BE2C (cell line): ENCODE measurements around the gene MAB21L3.

Source experiments
- DNase-seq: peaks from one replicate; pipeline ENCODE4 v3.0.0-alpha.2; 2020
- H3K27me3 ChIP-seq: fragments of 250-450 bp; sonication (Bioruptor Pico); 2 replicates; pipeline ENCODE4 v1.5.1; 2020; ENCODE audit warnings: mild to moderate bottlenecking
- H3K36me3 ChIP-seq: fragments of 250-450 bp; sonication (Bioruptor Pico); 2 replicates; pipeline ENCODE4 v1.5.1; 2020; ENCODE audit warnings: mild to moderate bottlenecking
- H3K4me1 ChIP-seq: fragments of 250-450 bp; sonication (Bioruptor Pico); 2 replicates; pipeline ENCODE4 v1.5.1; 2020
- H3K4me3 ChIP-seq: 2 replicates; pipeline ENCODE4 v1.5.1; 2011; ENCODE audit warnings: low read depth, low read length
- H3K9me3 ChIP-seq: fragments of 250-450 bp; sonication (Bioruptor Pico); 2 replicates; pipeline ENCODE4 v1.5.1; 2020
- TF ChIP-seq, protein P1 (sequence below): IDR thresholded peaks from 2 replicates; pipeline ENCODE4 v1.5.1; 2012; ENCODE audit warnings: mild to moderate bottlenecking, low read depth, low read length

Gene MAB21L3

DNA sequence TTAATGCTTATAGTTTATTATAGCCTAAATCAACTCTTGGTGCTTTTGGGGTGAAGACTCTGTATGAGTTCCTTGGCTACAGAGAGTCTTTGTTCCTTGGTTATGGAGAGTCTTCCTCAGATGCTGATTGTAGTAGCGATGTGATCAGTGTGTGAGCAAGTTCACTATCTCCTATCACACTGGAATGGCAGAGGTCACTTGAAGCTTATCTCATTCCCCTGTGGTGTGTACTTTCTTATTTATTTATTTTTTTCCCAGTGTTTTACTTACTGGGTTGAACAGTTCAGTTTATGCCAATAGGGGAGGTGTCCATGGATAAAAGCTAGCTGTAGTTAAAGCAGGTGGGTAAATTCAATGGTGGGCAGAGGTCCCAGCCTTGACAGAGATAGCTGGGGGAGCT is 20.1 kb upstream of the MAB21L3 start:
- H3K27me3 ChIP-seq, result no peaks in the 10 kb centered on the region; the same call in 1 of the 2 replicates
- no peaks in the 10 kb centered on the region for H3K4me1 ChIP-seq
- DNase-seq, result no peak
- H3K36me3 ChIP-seq, result no peaks in the 10 kb centered on the region
- no peaks in the 10 kb centered on the region; the same call in 1 of the 2 replicates for H3K9me3 ChIP-seq
- TF ChIP-seq, protein P1, sequence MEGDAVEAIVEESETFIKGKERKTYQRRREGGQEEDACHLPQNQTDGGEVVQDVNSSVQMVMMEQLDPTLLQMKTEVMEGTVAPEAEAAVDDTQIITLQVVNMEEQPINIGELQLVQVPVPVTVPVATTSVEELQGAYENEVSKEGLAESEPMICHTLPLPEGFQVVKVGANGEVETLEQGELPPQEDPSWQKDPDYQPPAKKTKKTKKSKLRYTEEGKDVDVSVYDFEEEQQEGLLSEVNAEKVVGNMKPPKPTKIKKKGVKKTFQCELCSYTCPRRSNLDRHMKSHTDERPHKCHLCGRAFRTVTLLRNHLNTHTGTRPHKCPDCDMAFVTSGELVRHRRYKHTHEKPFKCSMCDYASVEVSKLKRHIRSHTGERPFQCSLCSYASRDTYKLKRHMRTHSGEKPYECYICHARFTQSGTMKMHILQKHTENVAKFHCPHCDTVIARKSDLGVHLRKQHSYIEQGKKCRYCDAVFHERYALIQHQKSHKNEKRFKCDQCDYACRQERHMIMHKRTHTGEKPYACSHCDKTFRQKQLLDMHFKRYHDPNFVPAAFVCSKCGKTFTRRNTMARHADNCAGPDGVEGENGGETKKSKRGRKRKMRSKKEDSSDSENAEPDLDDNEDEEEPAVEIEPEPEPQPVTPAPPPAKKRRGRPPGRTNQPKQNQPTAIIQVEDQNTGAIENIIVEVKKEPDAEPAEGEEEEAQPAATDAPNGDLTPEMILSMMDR, result no peak
- H3K4me3 ChIP-seq, result no peak overlapping the region

DNA sequence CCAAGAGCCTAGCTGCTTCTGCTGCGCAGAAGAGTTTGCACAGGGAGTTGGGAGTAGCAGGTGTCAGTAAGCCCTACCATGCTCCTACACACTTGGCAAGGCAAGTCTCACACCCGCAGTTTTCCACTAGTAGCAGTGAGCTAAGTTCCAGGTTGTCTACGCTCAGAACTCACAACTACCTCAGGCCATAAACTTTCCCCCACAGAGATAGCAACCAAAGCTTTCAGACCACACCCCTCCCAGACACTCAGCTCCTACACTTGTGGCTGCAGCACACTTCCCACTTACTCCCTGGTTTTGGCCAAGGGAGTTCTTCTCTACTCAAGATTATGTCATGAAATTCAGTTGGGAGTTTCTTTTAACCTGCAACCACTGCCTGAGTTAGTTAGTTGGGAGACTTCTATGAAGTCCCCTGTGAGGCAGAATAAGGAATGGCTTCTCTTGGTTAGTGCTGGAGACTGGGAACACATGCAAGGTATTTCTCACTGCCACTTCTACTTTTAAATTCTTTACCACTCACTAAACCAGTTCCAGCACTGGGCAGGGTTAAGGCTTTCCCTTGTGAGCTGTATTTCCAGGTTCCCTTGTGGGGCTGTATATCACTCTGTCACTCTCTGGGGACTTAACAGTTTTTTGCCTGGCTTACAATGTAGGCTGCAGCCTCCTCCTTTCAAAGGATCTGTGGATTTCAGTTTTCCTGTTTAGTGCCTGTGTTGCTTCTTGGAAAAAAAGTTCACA is 18.3 kb upstream of the MAB21L3 start:
- no peak for DNase-seq
- H3K27me3 ChIP-seq, result no peaks in the 10 kb centered on the region; the same call in 1 of the 2 replicates
- H3K4me3 ChIP-seq, result no peak overlapping the region
- no peaks in the 10 kb centered on the region for H3K36me3 ChIP-seq
- TF ChIP-seq, protein P1, result no peak
- no peaks in the 10 kb centered on the region; the same call in 1 of the 2 replicates for H3K9me3 ChIP-seq
- H3K4me1 ChIP-seq, result no peaks in the 10 kb centered on the region

DNA sequence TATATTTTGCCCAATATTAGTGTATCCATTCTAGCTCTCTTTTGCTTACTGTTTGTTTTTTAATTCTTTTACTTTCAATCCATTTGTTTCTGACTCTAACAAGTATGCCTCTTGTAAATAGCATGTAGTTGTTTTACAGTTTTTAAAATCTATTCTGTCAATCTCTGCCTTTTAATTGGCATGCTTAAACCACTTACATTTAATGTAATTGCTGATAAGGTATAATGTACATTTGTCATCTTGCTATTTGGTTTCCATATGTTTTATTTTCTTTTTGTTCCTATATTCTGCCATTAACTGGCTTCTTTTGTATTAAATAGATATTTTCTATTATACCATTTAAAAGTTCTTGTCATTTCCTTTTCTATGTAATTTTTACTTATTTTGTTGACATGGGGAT is 16.2 kb upstream of the MAB21L3 start:
- Histone ChIP-seq H3K9me3 (no peaks in the 10 kb centered on the region; the same call in 1 of the 2 replicates), H3K36me3 (no peaks in the 10 kb centered on the region), H3K4me1 (no peaks in the 10 kb centered on the region), H3K4me3 (no peak overlapping the region), H3K27me3 (no peaks in the 10 kb centered on the region)
- TF ChIP-seq, protein P1, result no peak
- no peak for DNase-seq

DNA sequence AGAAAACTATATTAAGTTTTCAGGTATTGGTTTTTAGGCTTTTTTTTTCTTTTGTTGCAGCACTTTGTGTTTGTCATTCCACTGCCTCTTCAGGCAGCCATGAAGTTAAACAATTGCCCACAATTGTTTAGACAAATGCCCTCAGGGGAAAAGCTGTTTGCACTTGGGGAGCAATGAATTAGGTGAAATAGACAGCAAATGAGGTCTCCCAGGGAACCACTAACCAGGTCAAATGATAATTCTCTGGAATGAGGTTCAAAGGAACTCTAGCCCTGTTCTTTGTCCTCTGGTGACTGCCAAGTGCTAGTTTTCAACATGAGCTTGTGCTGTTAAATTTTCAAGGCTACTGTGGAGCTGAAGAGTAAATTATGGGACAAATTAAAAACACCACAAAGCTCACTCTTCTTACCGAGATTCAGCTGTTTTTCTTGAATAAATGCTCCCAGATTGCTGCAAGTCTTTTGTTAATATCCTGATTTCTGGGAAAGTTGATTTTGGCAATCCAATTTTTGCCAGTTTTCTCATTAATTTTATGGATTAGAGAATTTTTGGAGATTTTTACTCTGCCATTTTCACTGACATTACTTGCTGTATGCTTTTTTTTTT is 15.1 kb upstream of the MAB21L3 start:
- Histone ChIP-seq H3K36me3 (no peaks in the 10 kb centered on the region), H3K4me3 (no peak overlapping the region), H3K9me3 (no peaks in the 10 kb centered on the region; the same call in 1 of the 2 replicates), H3K27me3 (no peaks in the 10 kb centered on the region), H3K4me1 (no peaks in the 10 kb centered on the region)
- TF ChIP-seq, protein P1, result no peak
- no peak for DNase-seq

DNA sequence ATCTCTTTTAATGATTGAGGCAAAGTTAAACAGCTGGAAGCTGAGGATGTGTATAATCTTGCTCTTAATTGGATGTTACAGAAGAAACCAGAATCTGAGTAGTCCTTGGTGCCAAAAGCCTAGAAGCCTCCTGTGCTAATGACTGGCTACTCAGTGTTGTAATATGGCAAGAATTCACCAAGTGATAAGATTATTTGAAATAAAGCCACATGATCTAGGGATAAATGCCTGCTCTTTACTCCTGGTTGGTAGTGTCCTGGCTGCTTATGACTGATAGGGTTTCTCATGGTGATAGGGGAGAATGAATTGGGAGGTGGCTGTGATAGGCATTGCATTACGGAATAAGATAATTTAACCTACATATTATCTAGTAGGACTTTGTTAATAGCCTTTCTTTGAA is 13.6 kb upstream of the MAB21L3 start:
- H3K4me1 ChIP-seq, result no peaks in the 10 kb centered on the region
- no peak overlapping the region for H3K4me3 ChIP-seq
- no peaks in the 10 kb centered on the region for H3K27me3 ChIP-seq
- TF ChIP-seq, protein P1, result no peak
- H3K36me3 ChIP-seq, result no peaks in the 10 kb centered on the region
- H3K9me3 ChIP-seq, result no peaks in the 10 kb centered on the region; the same call in 1 of the 2 replicates
- DNase-seq, result no peak

DNA sequence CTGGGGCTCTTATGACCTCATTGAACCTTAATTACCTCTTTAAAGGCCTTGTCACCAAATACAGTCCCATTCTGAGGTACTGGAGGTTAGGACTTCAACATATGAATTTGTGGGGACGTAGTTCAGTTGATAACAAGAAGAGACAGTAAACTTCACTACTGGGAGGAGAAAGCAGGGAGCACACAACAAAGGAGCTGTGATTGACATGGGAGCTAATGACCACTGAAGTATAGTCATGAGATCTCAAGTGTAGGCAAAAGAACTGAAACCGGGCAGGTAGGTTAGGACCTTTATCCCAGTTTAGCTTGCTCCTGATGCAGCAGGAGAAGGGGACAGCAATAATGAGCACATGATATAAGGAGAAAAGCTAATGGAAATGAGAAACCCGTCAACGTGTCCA is 11.8 kb upstream of the MAB21L3 start:
- Histone ChIP-seq H3K4me1 (no peaks in the 10 kb centered on the region), H3K4me3 (no peak overlapping the region)
- TF ChIP-seq, protein P1, result no peak

More for the DNA sequence above, 11.8 kb upstream of the MAB21L3 start:
- DNase-seq, result no peak
- Histone ChIP-seq H3K36me3 (no peaks in the 10 kb centered on the region), H3K9me3 (no peaks in the 10 kb centered on the region; the same call in 1 of the 2 replicates), H3K27me3 (no peaks in the 10 kb centered on the region)
